IMR-90 (cell line): ENCODE results near the gene SHISAL1. TPM values are rescaled to one million over a fixed set of nuclear protein-coding genes. Genes with fewer than 3 reads are reported as not detected.

Experiments
- ATAC-seq: fragments of 200-7000 bp; cut with Tn5 transposase; 2 replicates; pipeline ENCODE4 v1.9.1; 2020; ENCODE audit warnings: low read depth, mild to moderate bottlenecking, moderate library complexity
- BruUV-seq: library from RNA; stranded (reverse); fragments of 400-500 nt; replicated peaks from 2 replicates; lab custom pipeline; 2021; lab: Mats Ljungman, UMichigan
- CTCF ChIA-PET: fragments of 300-600 bp; formaldehyde crosslinking; extraction: SDS; loops from one replicate; lab custom pipeline; 2021; ENCODE audit warnings: antibody characterized with exemption; lab: Yijun Ruan, JAX
- POLR2A ChIA-PET: fragments of 300-600 bp; sonication (Branson Sonifier 250); formaldehyde crosslinking; loops from one replicate; lab custom pipeline; 2022; ENCODE audit warnings: antibody characterized with exemption; ENCODE audit not compliant: unreplicated experiment; lab: Charles Lee
- DNase-seq: peaks from one replicate; pipeline ENCODE4 v3.0.0; 2013
- H2AFZ ChIP-seq: replicated peaks from 2 replicates; pipeline ENCODE3; 2013; ENCODE audit warnings: low read length, mild to moderate bottlenecking; ENCODE audit not compliant: poor library complexity
- H2AK5ac ChIP-seq: 2 replicates; pipeline ENCODE4 v1.6.1; 2013; ENCODE audit warnings: low read depth, low read length, inconsistent platforms
- H2AK9ac ChIP-seq: replicated peaks from 2 replicates; pipeline ENCODE3; 2013; ENCODE audit warnings: mild to moderate bottlenecking, low read depth, low read length, moderate library complexity; ENCODE audit not compliant: poor library complexity
- H2BK120ac ChIP-seq: 2 replicates; pipeline ENCODE4 v1.6.1; 2013; ENCODE audit warnings: low read depth, low read length, inconsistent platforms
- H2BK15ac ChIP-seq: 3 replicates; pipeline ENCODE4 v1.6.1; 2013; ENCODE audit warnings: low read depth, low read length, inconsistent platforms
- H2BK20ac ChIP-seq: 2 replicates; pipeline ENCODE4 v1.6.1; 2013; ENCODE audit warnings: low read depth, mild to moderate bottlenecking, inconsistent platforms, low read length, moderate library complexity
- H2BK5ac ChIP-seq: 2 replicates; pipeline ENCODE4 v1.6.1; 2013; ENCODE audit warnings: mild to moderate bottlenecking, low read depth, low read length, inconsistent platforms; ENCODE audit not compliant: poor library complexity, severe bottlenecking
- H3K14ac ChIP-seq: replicated peaks from 2 replicates; pipeline ENCODE4 v1.6.1; 2013; ENCODE audit warnings: low read depth, low read length, inconsistent platforms
- H3K18ac ChIP-seq: 2 replicates; pipeline ENCODE4 v1.6.1; 2013; ENCODE audit warnings: low read depth, low read length, control low read depth
- H3K23ac ChIP-seq: 2 replicates; pipeline ENCODE4 v1.6.1; 2013; ENCODE audit warnings: low read depth, low read length, inconsistent platforms
- H3K27ac ChIP-seq: 2 replicates; pipeline ENCODE4 v1.5.1; 2013; ENCODE audit warnings: mild to moderate bottlenecking, control low read depth, low read length; ENCODE audit not compliant: insufficient read depth
- H3K27me3 ChIP-seq: 2 replicates; pipeline ENCODE4 v1.6.1; 2013; ENCODE audit warnings: low read length; ENCODE audit not compliant: control insufficient read depth, insufficient read depth
- H3K36me3 ChIP-seq: 2 replicates; pipeline ENCODE4 v1.6.1; 2013; ENCODE audit warnings: low read length, mixed read lengths; ENCODE audit not compliant: control insufficient read depth, insufficient read depth
- H3K4ac ChIP-seq: 2 replicates; pipeline ENCODE4 v1.6.1; 2013; ENCODE audit warnings: low read depth, low read length, inconsistent platforms
- H3K4me1 ChIP-seq: 2 replicates; pipeline ENCODE4 v1.6.1; 2013; ENCODE audit warnings: low read length, mixed read lengths; ENCODE audit not compliant: control insufficient read depth, insufficient read depth
- H3K4me2 ChIP-seq: 2 replicates; pipeline ENCODE4 v1.6.1; 2013; ENCODE audit warnings: low read depth, mild to moderate bottlenecking, control low read depth, low read length, moderate library complexity
- H3K4me3 ChIP-seq: 2 replicates; pipeline ENCODE4 v1.5.1; 2013; ENCODE audit warnings: low read depth, mild to moderate bottlenecking, control low read depth, low read length, moderate library complexity; ENCODE audit not compliant: insufficient read depth
- H3K56ac ChIP-seq: 2 replicates; pipeline ENCODE4 v1.6.1; 2013; ENCODE audit warnings: low read length, inconsistent platforms; ENCODE audit not compliant: insufficient read depth; ENCODE audit errors: extremely low read depth
- H3K79me1 ChIP-seq, 2 experiments: 2 replicates each; pipeline ENCODE4 v1.6.1; 2013; ENCODE audit warnings: low read length in 2 of 2, inconsistent platforms in 1 of 2, low read depth in 1 of 2
- H3K9ac ChIP-seq: 2 replicates; pipeline ENCODE4 v1.6.1; 2013; ENCODE audit warnings: low read depth, low read length, control low read depth
- H3K9me1 ChIP-seq: 2 replicates; pipeline ENCODE4 v1.6.1; 2013; ENCODE audit warnings: low read length, inconsistent platforms; ENCODE audit not compliant: insufficient read depth
- H3K9me3 ChIP-seq: 2 replicates; pipeline ENCODE4 v1.6.1; 2013; ENCODE audit warnings: low read length; ENCODE audit not compliant: control insufficient read depth, insufficient read depth
- H4K20me1 ChIP-seq: 2 replicates; pipeline ENCODE4 v1.6.1; 2013; ENCODE audit warnings: low read length, inconsistent platforms; ENCODE audit not compliant: insufficient read depth
- H4K5ac ChIP-seq: 2 replicates; pipeline ENCODE4 v1.6.1; 2013; ENCODE audit warnings: mild to moderate bottlenecking, low read depth, low read length, control low read depth
- H4K8ac ChIP-seq, 2 experiments: 2 replicates each; pipeline ENCODE4 v1.6.1; 2013; ENCODE audit warnings: low read depth in 2 of 2, low read length in 2 of 2, control low read depth in 1 of 2, inconsistent platforms in 1 of 2
- H4K91ac ChIP-seq: 2 replicates; pipeline ENCODE4 v1.6.1; 2013; ENCODE audit warnings: low read depth, low read length, inconsistent platforms; ENCODE audit not compliant: insufficient read depth
- CHD1 ChIP-seq: IDR thresholded peaks from 2 replicates; pipeline ENCODE4 v1.6.1; 2012; ENCODE audit warnings: low read depth, low read length, improper control_type of control experiment
- CTCF ChIP-seq: conservative IDR thresholded peaks from 2 replicates; pipeline ENCODE4 v1.5.1; 2012; ENCODE audit warnings: mild to moderate bottlenecking, low read depth, low read length, improper control_type of control experiment
- ELK1 ChIP-seq: fragments of 150-350 bp; IDR thresholded peaks from 2 replicates; pipeline ENCODE4 v1.6.1; 2016; ENCODE audit warnings: low read depth, mild to moderate bottlenecking, low read length, moderate library complexity, borderline replicate concordance
- FOS ChIP-seq: fragments of 150-350 bp; IDR thresholded peaks from 2 replicates; pipeline ENCODE4 v1.6.1; 2016; ENCODE audit warnings: low read depth, low read length
- MAFK ChIP-seq: IDR thresholded peaks from 2 replicates; pipeline ENCODE4 v1.6.1; 2012; ENCODE audit warnings: low read depth, low read length, improper control_type of control experiment
- MAZ ChIP-seq: IDR thresholded peaks from 2 replicates; pipeline ENCODE4 v1.6.1; 2012; ENCODE audit warnings: low read depth, mild to moderate bottlenecking, low read length, improper control_type of control experiment, moderate library complexity, borderline replicate concordance
- NFE2L2 ChIP-seq: fragments of 150-350 bp; IDR thresholded peaks from 2 replicates; pipeline ENCODE4 v1.6.1; 2016; ENCODE audit warnings: low read depth, mild to moderate bottlenecking, low read length
- POLR2A ChIP-seq: IDR thresholded peaks from 2 replicates; pipeline ENCODE4 v1.6.1; 2012; ENCODE audit warnings: mild to moderate bottlenecking, low read depth, low read length
- RAD21 ChIP-seq: IDR thresholded peaks from 2 replicates; pipeline ENCODE4 v1.6.1; 2012; ENCODE audit warnings: low read length, improper control_type of control experiment
- RCOR1 ChIP-seq: IDR thresholded peaks from 2 replicates; pipeline ENCODE4 v1.6.1; 2012; ENCODE audit warnings: mild to moderate bottlenecking, low read length, improper control_type of control experiment; ENCODE audit not compliant: insufficient replicate concordance
- SMC3 ChIP-seq: fragments of 150-350 bp; IDR thresholded peaks from 2 replicates; pipeline ENCODE4 v1.6.1; 2016; ENCODE audit warnings: low read depth, mild to moderate bottlenecking, antibody characterized with exemption, low read length, moderate library complexity
- USF2 ChIP-seq: fragments of 150-350 bp; IDR thresholded peaks from 2 replicates; pipeline ENCODE4 v1.6.1; 2017; ENCODE audit warnings: mild to moderate bottlenecking, antibody characterized with exemption, low read length, low read depth
- WGBS, 2 experiments: methylation state at CpG; one replicate each; pipeline versions ENCODE4 v1.1.5 to v1.1.7; 2013; ENCODE audit warnings: missing lambda C conversion rate in 2 of 2; ENCODE audit not compliant: insufficient read length in 1 of 2; ENCODE audit errors: extremely low coverage in 2 of 2; 5-methylcytosine and 5-hydroxymethylcytosine counted together
- dilution Hi-C: fragments of 300-500 bp; cut with HindIII; formaldehyde crosslinking; loops from one replicate; pipeline ENCODE4 v1.14.3; 2018; ENCODE audit warnings: low sequenced_read_pairs; ENCODE audit not compliant: unreplicated experiment
- in situ Hi-C: fragments of 300-500 bp; cut with MboI; formaldehyde crosslinking; loops from 3 replicates; pipeline ENCODE4 v1.14.3; 2019; ENCODE audit warnings: low sequenced_read_pairs, inconsistent platforms, mixed read lengths
- intact Hi-C: fragments of 100-400 bp; cut with micrococcal nuclease; formaldehyde crosslinking; loops from 2 replicates; pipeline ENCODE4 v1.10.0; 2022
- polyA plus RNA-seq, 3 experiments: library from polyadenylated mRNA; depleted of rRNA; stranded (reverse); fragments of >200 nt; gene quantifications; 2 replicates each; pipeline ENCODE4 v1.2.3, GENCODE V29; 2012; ENCODE audit warnings: low replicate concordance in 1 of 3
- total RNA-seq: library from RNA; depleted of rRNA; stranded (reverse); fragments of >200 nt; gene quantifications from 2 replicates; pipeline ENCODE4 v1.2.3, GENCODE V29; 2012

Gene SHISAL1
- total and polyA plus RNA-seq, 2 of the 4 experiments (the other 2 are of a cell fraction) = 1.0 to 1.4 TPM

- BruUV-seq = no TSS peak
- POLR2A ChIA-PET = no interaction called here
- H3K14ac ChIP-seq = no peak overlapping the region
- no peak overlapping the region for H3K27ac ChIP-seq
- no peak overlapping the region for H3K18ac ChIP-seq
- no peak overlapping the region for H3K4me3 ChIP-seq
- in situ Hi-C loops = loop anchor here (10.0 kb wide), 1 partner anchor 306 kb away; no protein-coding TSS in a partner anchor
- dilution Hi-C loops = no loop called here
- no peaks in the 10 kb centered on the region for H3K4me1 ChIP-seq
- no peak overlapping the region for H3K23ac ChIP-seq
- H2AFZ ChIP-seq = no peak overlapping the region
- ATAC-seq (no peak), DNase-seq (no peak)
- H3K9me3 ChIP-seq = no peaks in the 10 kb centered on the region
- no peaks in the 10 kb centered on the region for H3K36me3 ChIP-seq
- CTCF ChIA-PET = no interaction called here
- no peak overlapping the region for H2AK5ac ChIP-seq
- no peak overlapping the region for H4K8ac ChIP-seq
- no peak overlapping the region for H4K91ac ChIP-seq
- no peak overlapping the region for H2BK15ac ChIP-seq
- H2BK20ac ChIP-seq = no peak overlapping the region
- 93% methylated on average over 5 of the region's 9 CpGs; no CpG with 5 or more reads in 1 of the 2 experiments for WGBS, 2 experiments
- no peak overlapping the region for H3K4me2 ChIP-seq
- H3K4ac ChIP-seq = no peak overlapping the region
- no peak overlapping the region for H2BK5ac ChIP-seq
- no peak overlapping the region for H2AK9ac ChIP-seq
- H3K27me3 ChIP-seq = no peaks in the 10 kb centered on the region
- H3K56ac ChIP-seq = no peak overlapping the region
- H3K9ac ChIP-seq = no peak overlapping the region
- H4K5ac ChIP-seq = no peak overlapping the region
- intact Hi-C loops = no loop called here
- H3K9me1 ChIP-seq = no peaks in the 10 kb centered on the region
- no peak overlapping the region for H2BK120ac ChIP-seq
- no peaks in the 10 kb centered on the region for H3K79me1 ChIP-seq
- no peaks in the 10 kb centered on the region; the same call in 1 of the 2 replicates for H4K20me1 ChIP-seq
- TF ChIP-seq RCOR1 = no peak
- TF ChIP-seq POLR2A = no peak
- TF ChIP-seq RAD21 = no peak
- TF ChIP-seq CHD1 = no peak
- TF ChIP-seq USF2 = no peak
- TF ChIP-seq FOS = no peak
- TF ChIP-seq CTCF = no peak
- TF ChIP-seq MAZ = no peak
- TF ChIP-seq ELK1 = no peak
- no peak for TF ChIP-seq SMC3
- TF ChIP-seq NFE2L2 = no peak
- TF ChIP-seq MAFK = no peak
Measured at GRCh38 chr22:44318751-44319150, 6.0 kb upstream of the SHISAL1 start.
